D721Med (cell line): ENCODE measurements around the gene ENOX1.

Experiments
- DNase-seq: peaks from one replicate; pipeline ENCODE4 v3.0.0; 2011; ENCODE audit warnings: low spot score; ENCODE audit not compliant: insufficient read length
- FAIRE-seq: peaks from 2 replicates; lab custom pipeline; 2011; peaks lifted over from hg19 to GRCh38; lab: Jason Lieb, UNC
- TF ChIP-seq, protein P1 (sequence below): IDR thresholded peaks from 2 replicates; pipeline ENCODE4 v1.5.1; 2012; ENCODE audit warnings: mild to moderate bottlenecking, control low read depth; ENCODE audit not compliant: insufficient read depth; ENCODE audit errors: missing control alignments

ENOX1 gene

DNA sequence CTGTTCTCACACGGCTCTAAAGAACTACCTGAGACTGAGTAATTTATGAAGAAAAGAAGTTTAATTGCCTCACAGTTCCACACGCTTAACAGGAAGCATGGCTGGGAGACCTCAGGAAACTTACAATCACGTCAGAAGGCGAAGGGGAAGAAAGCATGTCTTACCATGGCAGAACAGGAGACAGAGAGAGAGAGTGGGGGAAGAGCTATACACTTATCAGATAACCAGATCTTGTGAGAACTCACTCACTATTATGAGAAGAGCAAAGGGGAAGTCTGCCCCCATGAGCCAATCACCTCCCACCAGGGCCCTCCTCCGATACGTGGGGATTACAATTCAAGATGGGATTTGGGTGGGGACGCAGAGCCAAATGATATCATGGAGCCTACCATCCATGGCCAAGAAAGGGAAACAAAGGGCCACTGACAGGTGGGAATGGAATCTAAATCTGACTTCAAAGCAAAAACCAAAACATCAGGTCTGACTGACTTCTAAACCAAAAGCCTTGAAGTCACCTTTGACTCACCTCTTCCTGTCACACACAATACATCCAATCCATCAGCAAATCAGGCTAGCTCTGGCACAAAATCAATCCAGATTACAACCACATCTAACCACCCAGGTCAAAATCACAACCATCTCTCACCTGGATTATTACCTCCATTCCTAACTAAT lies 189.7 kb downstream of the ENOX1 start:
- TF ChIP-seq, protein P1, sequence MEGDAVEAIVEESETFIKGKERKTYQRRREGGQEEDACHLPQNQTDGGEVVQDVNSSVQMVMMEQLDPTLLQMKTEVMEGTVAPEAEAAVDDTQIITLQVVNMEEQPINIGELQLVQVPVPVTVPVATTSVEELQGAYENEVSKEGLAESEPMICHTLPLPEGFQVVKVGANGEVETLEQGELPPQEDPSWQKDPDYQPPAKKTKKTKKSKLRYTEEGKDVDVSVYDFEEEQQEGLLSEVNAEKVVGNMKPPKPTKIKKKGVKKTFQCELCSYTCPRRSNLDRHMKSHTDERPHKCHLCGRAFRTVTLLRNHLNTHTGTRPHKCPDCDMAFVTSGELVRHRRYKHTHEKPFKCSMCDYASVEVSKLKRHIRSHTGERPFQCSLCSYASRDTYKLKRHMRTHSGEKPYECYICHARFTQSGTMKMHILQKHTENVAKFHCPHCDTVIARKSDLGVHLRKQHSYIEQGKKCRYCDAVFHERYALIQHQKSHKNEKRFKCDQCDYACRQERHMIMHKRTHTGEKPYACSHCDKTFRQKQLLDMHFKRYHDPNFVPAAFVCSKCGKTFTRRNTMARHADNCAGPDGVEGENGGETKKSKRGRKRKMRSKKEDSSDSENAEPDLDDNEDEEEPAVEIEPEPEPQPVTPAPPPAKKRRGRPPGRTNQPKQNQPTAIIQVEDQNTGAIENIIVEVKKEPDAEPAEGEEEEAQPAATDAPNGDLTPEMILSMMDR = no peak
- DNase-seq = no peak
- no peak for FAIRE-seq

DNA sequence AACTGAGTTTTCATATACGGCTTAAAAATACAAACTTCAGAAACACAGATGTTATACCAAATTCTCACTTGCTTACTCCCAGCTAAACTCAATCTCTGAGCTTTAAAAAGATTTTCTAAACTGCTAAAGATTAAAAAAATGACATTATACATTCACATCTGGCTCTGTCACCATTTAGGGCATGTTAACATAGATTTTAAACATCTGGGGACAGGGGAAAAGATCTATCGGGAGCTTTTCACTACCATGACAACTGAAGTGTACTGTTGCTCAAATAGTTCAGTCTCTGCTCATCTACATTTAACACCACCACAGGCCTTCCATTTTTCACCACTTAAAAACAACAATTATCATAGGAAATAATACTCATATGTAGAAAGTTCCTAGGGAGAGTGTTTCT lies 190.8 kb downstream of the ENOX1 start:
- no peak for FAIRE-seq
- no peak for DNase-seq
- TF ChIP-seq, protein P1 = no peak

DNA sequence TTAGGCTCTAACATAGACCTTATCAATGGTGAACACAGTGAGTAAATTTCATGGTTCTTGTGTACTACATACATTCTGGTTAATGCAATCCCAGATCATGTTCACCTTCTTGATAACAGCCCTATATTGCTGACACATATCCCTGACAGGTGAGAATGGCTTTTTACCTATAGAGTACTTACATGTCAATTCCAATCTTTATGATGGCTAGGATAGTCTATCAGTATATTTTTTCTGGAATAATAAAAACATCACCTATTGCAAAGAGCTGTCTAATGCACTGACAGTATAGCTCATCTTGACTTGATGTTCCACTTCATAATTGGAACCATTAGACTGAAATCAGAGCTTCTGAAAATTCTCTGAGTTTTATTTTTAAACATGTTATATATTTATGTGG lies 199.4 kb downstream of the ENOX1 start:
- TF ChIP-seq, protein P1 = no peak
- FAIRE-seq = no peak
- no peak for DNase-seq

DNA sequence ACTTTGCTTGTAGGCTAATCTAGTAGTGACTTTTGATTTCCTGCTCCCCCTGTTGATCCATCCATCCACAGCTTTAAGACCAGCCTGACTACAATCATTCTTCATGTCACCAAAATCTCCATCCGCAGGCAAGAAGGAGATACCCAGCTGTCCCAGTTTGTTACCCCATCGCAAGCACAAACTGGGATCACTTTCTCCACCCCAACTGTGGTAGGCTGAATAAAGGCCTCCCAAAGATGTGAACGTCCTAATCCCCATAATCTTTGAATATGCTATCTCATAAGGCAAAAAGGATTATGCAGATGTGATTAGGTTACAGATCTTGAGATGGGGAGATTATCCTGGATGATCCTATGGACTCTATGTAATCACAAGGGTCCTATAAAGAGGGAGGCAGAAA lies 202.0 kb downstream of the ENOX1 start:
- TF ChIP-seq, protein P1 = no peak
- DNase-seq (no peak), FAIRE-seq (peak; percentile 69)

DNA sequence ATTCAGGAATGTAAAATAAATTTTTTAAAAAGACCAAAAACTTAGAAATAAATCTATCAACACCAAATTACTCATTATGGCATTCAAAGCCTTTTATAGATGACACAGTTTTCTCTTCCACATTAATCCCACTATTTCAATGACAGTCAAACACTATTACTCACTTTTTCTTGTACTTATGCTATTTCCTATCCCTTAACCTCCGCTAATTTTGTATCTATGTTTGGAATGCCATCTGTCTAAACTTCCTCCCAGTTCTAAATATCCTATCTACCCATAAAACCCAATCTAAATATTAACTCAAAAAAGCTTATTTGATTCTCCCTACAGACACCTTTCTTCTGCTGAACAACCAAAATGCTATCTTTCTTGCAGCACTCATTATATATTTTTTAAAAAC lies 203.5 kb downstream of the ENOX1 start:
- FAIRE-seq (no peak), DNase-seq (no peak)
- TF ChIP-seq, protein P1 = no peak

DNA sequence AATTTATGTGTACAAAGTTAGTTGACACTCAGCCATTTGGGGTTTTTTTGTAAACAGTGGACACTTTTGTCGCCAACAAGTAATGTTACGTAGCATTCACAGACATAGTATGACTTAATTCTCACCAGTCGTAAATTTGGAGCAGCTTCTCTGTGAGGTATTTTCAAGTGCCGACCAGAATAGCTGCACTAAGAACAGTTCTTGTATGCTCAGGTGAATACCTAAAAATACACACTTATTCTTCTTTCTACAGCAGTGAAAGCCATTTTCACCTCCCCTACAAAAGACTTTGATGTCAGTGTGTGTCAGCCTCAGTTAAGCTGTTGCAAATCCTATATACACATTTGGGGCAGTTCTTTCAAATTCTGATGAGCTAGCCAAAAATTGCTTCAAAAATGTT lies 206.5 kb downstream of the ENOX1 start:
- FAIRE-seq = no peak
- TF ChIP-seq, protein P1 = no peak

DNA sequence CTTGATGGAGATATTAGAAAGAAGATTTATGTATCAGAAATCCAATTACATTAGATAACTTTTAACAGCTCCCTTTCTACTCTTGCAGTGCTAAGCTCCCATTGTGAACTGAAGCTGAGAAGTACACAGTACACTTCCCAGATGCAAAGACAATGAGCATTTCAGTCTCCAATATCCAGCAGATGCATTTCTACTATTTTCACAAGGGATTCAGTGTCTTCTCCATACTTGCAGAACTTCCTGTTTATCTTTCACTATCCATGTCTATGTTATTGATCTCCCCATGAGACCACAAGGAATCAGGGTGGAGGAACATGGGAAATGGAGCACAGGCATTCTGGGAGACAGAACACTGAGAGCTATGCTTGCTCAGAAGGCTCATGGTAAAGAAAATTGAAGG lies 207.5 kb downstream of the ENOX1 start:
- TF ChIP-seq, protein P1 = no peak
- FAIRE-seq (no peak), DNase-seq (no peak)

More for the DNA sequence above, 206.5 kb downstream of the ENOX1 start:
- no peak for DNase-seq
